WTC11 (cell line): ENCODE data around the gene NUP93. TPM values are rescaled to one million over a fixed set of nuclear protein-coding genes. Genes with fewer than 3 reads are reported as not detected.

Source experiments
- ATAC-seq: fragments of 200-7000 bp; cut with Tn5 transposase; 2 replicates; pipeline ENCODE4 v1.10.0; 2021; ENCODE audit warnings: mild to moderate bottlenecking, moderate library complexity
- CTCF ChIA-PET: fragments of 300-600 bp; sonication (Branson Sonifier 250); formaldehyde crosslinking; loops from one replicate; lab custom pipeline; 2021; ENCODE audit warnings: antibody characterized with exemption; lab: Charles Lee
- POLR2A ChIA-PET: fragments of 350-600 bp; sonication (Branson Sonifier 250); formaldehyde crosslinking; loops from one replicate; lab custom pipeline; 2021; ENCODE audit warnings: antibody characterized with exemption; lab: Charles Lee
- DNase-seq: peaks from one replicate; pipeline ENCODE4 v3.0.0; 2021; ENCODE audit warnings: low spot score
- H3K27ac Mint-ChIP-seq: 2 replicates; pipeline ENCODE4 v1.8.0; 2021; ENCODE audit warnings: mixed read lengths
- H3K27me3 Mint-ChIP-seq: 2 replicates; pipeline ENCODE4 v1.8.0; 2021; ENCODE audit warnings: low read depth, mild to moderate bottlenecking, moderate library complexity, mixed read lengths
- H3K36me3 Mint-ChIP-seq: 2 replicates; pipeline ENCODE4 v1.8.0; 2021; ENCODE audit warnings: mixed read lengths
- H3K4me1 Mint-ChIP-seq: 2 replicates; pipeline ENCODE4 v1.8.0; 2022; ENCODE audit warnings: mixed read lengths
- H3K4me3 Mint-ChIP-seq: 2 replicates; pipeline ENCODE4 v1.8.0; 2021; ENCODE audit warnings: mild to moderate bottlenecking, moderate library complexity, mixed read lengths
- H3K9me3 Mint-ChIP-seq: 2 replicates; pipeline ENCODE4 v1.8.0; 2021; ENCODE audit warnings: mixed read lengths
- ARID4B ChIP-seq: sonication (generic); formaldehyde crosslinking; IDR thresholded peaks from 2 replicates; pipeline ENCODE4 v1.8.0; 2023; ENCODE audit warnings: missing genetic modification reagents, mild to moderate bottlenecking, borderline replicate concordance
- CBFB ChIP-seq: sonication (generic); formaldehyde crosslinking; IDR thresholded peaks from 2 replicates; pipeline ENCODE4 v1.8.1; 2022; ENCODE audit warnings: mild to moderate bottlenecking, low read depth, missing genetic modification reagents
- CDX4 ChIP-seq: fragments of 250-450 bp; sonication (Bioruptor Pico); IDR thresholded peaks from 2 replicates; pipeline ENCODE4 v1.9.0; 2021; ENCODE audit warnings: moderate library complexity, mild to moderate bottlenecking, inconsistent platforms, borderline replicate concordance
- EMX1 ChIP-seq: fragments of 250-450 bp; sonication (Bioruptor Pico); IDR thresholded peaks from 2 replicates; pipeline ENCODE4 v1.8.0; 2021; ENCODE audit warnings: mild to moderate bottlenecking
- ESRRA ChIP-seq: sonication (generic); formaldehyde crosslinking; IDR thresholded peaks from 2 replicates; pipeline ENCODE4 v1.8.1; 2022; ENCODE audit warnings: mild to moderate bottlenecking, missing genetic modification reagents, borderline replicate concordance
- GABPB1 ChIP-seq: sonication (generic); formaldehyde crosslinking; IDR thresholded peaks from 2 replicates; pipeline ENCODE4 v1.8.1; 2023; ENCODE audit warnings: mild to moderate bottlenecking, missing genetic modification reagents
- GRHL2 ChIP-seq: fragments of 250-450 bp; sonication (Bioruptor Pico); IDR thresholded peaks from 2 replicates; pipeline ENCODE4 v1.8.0; 2022; ENCODE audit warnings: mild to moderate bottlenecking, moderate library complexity; ENCODE audit not compliant: insufficient replicate concordance, severe bottlenecking
- MXD4 ChIP-seq: fragments of 250-450 bp; sonication (Bioruptor Pico); IDR thresholded peaks from 2 replicates; pipeline ENCODE4 v1.8.0; 2021; ENCODE audit warnings: mild to moderate bottlenecking, moderate library complexity, borderline replicate concordance
- MYBL2 ChIP-seq: sonication (generic); formaldehyde crosslinking; IDR thresholded peaks from 2 replicates; pipeline ENCODE4 v1.8.1; 2023; ENCODE audit warnings: mild to moderate bottlenecking, moderate library complexity, missing genetic modification reagents
- NFE2L1 ChIP-seq: sonication (generic); formaldehyde crosslinking; IDR thresholded peaks from 2 replicates; pipeline ENCODE4 v1.8.1; 2023; ENCODE audit warnings: missing genetic modification reagents
- NFYB ChIP-seq: sonication (generic); formaldehyde crosslinking; conservative IDR thresholded peaks from 2 replicates; pipeline ENCODE4 v1.8.0; 2022; ENCODE audit warnings: low read depth, missing genetic modification reagents
- NR3C1 ChIP-seq: sonication (generic); formaldehyde crosslinking; conservative IDR thresholded peaks from 2 replicates; pipeline ENCODE4 v1.8.1; 2023; ENCODE audit warnings: low read depth, mild to moderate bottlenecking, missing genetic modification reagents
- PRRX2 ChIP-seq: fragments of 250-450 bp; sonication (Bioruptor Pico); IDR thresholded peaks from 2 replicates; pipeline ENCODE4 v1.8.0; 2021; ENCODE audit warnings: mild to moderate bottlenecking
- RORB ChIP-seq: fragments of 250-450 bp; sonication (Bioruptor Pico); IDR thresholded peaks from 2 replicates; pipeline ENCODE4 v1.9.0; 2021; ENCODE audit warnings: mild to moderate bottlenecking
- SMAD3 ChIP-seq: sonication (generic); formaldehyde crosslinking; IDR thresholded peaks from 2 replicates; pipeline ENCODE4 v1.8.0; 2022; ENCODE audit warnings: missing genetic modification reagents, mild to moderate bottlenecking, borderline replicate concordance
- SOX15 ChIP-seq: fragments of 250-450 bp; sonication (Bioruptor Pico); IDR thresholded peaks from 2 replicates; pipeline ENCODE4 v1.9.0; 2021; ENCODE audit warnings: mild to moderate bottlenecking
- SP1 ChIP-seq: sonication (generic); formaldehyde crosslinking; conservative IDR thresholded peaks from 2 replicates; pipeline ENCODE4 v1.8.1; 2022; ENCODE audit warnings: missing genetic modification reagents
- TP53 ChIP-seq: sonication (generic); formaldehyde crosslinking; IDR thresholded peaks from 2 replicates; pipeline ENCODE4 v1.8.1; 2023; ENCODE audit warnings: mild to moderate bottlenecking, missing genetic modification reagents
- USF1 ChIP-seq: sonication (generic); formaldehyde crosslinking; IDR thresholded peaks from 2 replicates; pipeline ENCODE4 v1.8.0; 2022; ENCODE audit warnings: mild to moderate bottlenecking, missing genetic modification reagents
- ZNF121 ChIP-seq: sonication (generic); formaldehyde crosslinking; IDR thresholded peaks from 2 replicates; pipeline ENCODE4 v1.8.0; 2023; ENCODE audit warnings: missing genetic modification reagents
- ZNF219 ChIP-seq: sonication (generic); formaldehyde crosslinking; IDR thresholded peaks from 2 replicates; pipeline ENCODE4 v1.8.0; 2023; ENCODE audit warnings: missing genetic modification reagents, mild to moderate bottlenecking, borderline replicate concordance
- total RNA-seq: library from RNA; stranded (reverse); gene quantifications from 3 replicates; pipeline ENCODE4 v1.2.3, GENCODE V29; 2021
- TF ChIP-seq, protein P1 (sequence below): sonication (generic); formaldehyde crosslinking; IDR thresholded peaks from 2 replicates; pipeline ENCODE4 v1.8.0; 2023; ENCODE audit warnings: missing genetic modification reagents
- TF ChIP-seq, protein P2 (sequence below): fragments of 250-450 bp; sonication (Bioruptor Pico); IDR thresholded peaks from 2 replicates; pipeline ENCODE4 v2.1.2; 2022; ENCODE audit warnings: mild to moderate bottlenecking, moderate library complexity

Gene NUP93
- total RNA-seq, 1 experiment from 2014 or later: 185 TPM

DNA sequence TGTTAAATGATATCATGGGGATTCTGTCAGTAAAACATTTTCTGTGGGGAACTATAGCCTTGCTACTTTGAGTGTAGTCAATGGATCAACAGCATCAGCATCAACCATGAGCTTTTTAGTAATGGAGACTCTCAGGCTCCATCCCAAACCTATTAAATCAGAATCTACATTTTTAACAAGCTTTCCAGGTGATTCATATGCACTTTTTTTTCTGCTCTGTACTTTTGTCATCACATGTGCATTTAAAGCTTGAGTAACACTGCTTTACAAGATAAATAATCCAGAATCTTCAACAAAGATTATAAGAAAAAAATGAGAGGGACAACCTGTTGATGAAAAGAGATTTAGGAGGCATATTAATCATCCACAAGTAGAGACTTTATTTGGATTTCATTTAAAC, 23.5 kb downstream of the NUP93 start:
- peaks cover 33% of the 10 kb centered on the region for H3K9me3 Mint-ChIP-seq
- DNase-seq (no peak), ATAC-seq (no peak)
- H3K27ac Mint-ChIP-seq: no peak overlapping the region
- H3K27me3 Mint-ChIP-seq: no peaks in the 10 kb centered on the region
- peaks cover 49% of the 10 kb centered on the region for H3K36me3 Mint-ChIP-seq
- no peak for TF ChIP-seq SMAD3 (CRISPR knock-in tag)
- TF ChIP-seq MXD4 (CRISPR knock-in tag): no peak
- TF ChIP-seq NFE2L1 (CRISPR knock-in tag): no peak
- TF ChIP-seq SP1 (CRISPR knock-in tag): no peak
- TF ChIP-seq CBFB: no peak
- no peak for TF ChIP-seq NFYB
- TF ChIP-seq PRRX2 (CRISPR knock-in tag): no peak
- no peaks in the 10 kb centered on the region for H3K4me1 Mint-ChIP-seq
- ChIA-PET CTCF (no interaction called here), POLR2A (no interaction called here)
- H3K4me3 Mint-ChIP-seq: no peak overlapping the region

GRCh38 chr16:56755038-56755437, 25.1 kb downstream of the NUP93 start:
- H3K27me3 Mint-ChIP-seq: no peaks in the 10 kb centered on the region
- TF ChIP-seq RORB (CRISPR knock-in tag) (no peak), ESRRA (CRISPR knock-in tag) (no peak), NR3C1 (CRISPR knock-in tag) (no peak), EMX1 (CRISPR knock-in tag) (no peak), CDX4 (CRISPR knock-in tag) (no peak), ZNF219 (CRISPR knock-in tag) (no peak), NFE2L1 (CRISPR knock-in tag) (no peak), PRRX2 (CRISPR knock-in tag) (no peak), ZNF121 (CRISPR knock-in tag) (no peak), SOX15 (CRISPR knock-in tag) (no peak), CBFB (no peak), USF1 (CRISPR knock-in tag) (no peak), MYBL2 (CRISPR knock-in tag) (no peak), SP1 (CRISPR knock-in tag) (no peak)
- TF ChIP-seq, protein P1, sequence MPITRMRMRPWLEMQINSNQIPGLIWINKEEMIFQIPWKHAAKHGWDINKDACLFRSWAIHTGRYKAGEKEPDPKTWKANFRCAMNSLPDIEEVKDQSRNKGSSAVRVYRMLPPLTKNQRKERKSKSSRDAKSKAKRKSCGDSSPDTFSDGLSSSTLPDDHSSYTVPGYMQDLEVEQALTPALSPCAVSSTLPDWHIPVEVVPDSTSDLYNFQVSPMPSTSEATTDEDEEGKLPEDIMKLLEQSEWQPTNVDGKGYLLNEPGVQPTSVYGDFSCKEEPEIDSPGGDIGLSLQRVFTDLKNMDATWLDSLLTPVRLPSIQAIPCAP (CRISPR knock-in tag): no peak
- H3K4me3 Mint-ChIP-seq: no peak overlapping the region
- no peaks in the 10 kb centered on the region for H3K4me1 Mint-ChIP-seq
- no peak overlapping the region for H3K27ac Mint-ChIP-seq
- peaks cover 33% of the 10 kb centered on the region for H3K9me3 Mint-ChIP-seq
- DNase-seq (no peak), ATAC-seq (no peak)
- ChIA-PET CTCF (no interaction called here), POLR2A (no interaction called here)
- peaks cover 51% of the 10 kb centered on the region for H3K36me3 Mint-ChIP-seq

GRCh38 chr16:56758432-56758831, 28.5 kb downstream of the NUP93 start:
- ATAC-seq (no peak), DNase-seq (no peak)
- H3K9me3 Mint-ChIP-seq: peaks cover 19% of the 10 kb centered on the region
- no peaks in the 10 kb centered on the region for H3K27me3 Mint-ChIP-seq
- CTCF ChIA-PET: no interaction called here
- no peak overlapping the region for H3K27ac Mint-ChIP-seq
- POLR2A ChIA-PET: no interaction called here
- peaks cover 44% of the 10 kb centered on the region for H3K36me3 Mint-ChIP-seq
- H3K4me3 Mint-ChIP-seq: no peak overlapping the region
- H3K4me1 Mint-ChIP-seq: no peaks in the 10 kb centered on the region
- no peak for TF ChIP-seq TP53 (CRISPR knock-in tag)
- TF ChIP-seq GRHL2 (CRISPR knock-in tag): no peak
- TF ChIP-seq, protein P2, sequence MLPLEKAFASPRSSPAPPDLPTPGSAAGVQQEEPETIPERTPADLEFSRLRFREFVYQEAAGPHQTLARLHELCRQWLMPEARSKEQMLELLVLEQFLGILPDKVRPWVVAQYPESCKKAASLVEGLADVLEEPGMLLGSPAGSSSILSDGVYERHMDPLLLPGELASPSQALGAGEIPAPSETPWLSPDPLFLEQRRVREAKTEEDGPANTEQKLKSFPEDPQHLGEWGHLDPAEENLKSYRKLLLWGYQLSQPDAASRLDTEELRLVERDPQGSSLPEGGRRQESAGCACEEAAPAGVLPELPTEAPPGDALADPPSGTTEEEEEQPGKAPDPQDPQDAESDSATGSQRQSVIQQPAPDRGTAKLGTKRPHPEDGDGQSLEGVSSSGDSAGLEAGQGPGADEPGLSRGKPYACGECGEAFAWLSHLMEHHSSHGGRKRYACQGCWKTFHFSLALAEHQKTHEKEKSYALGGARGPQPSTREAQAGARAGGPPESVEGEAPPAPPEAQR (CRISPR knock-in tag): no peak
- no peak for TF ChIP-seq ARID4B
- TF ChIP-seq CBFB: no peak
- TF ChIP-seq, protein P1 (CRISPR knock-in tag): no peak
- no peak for TF ChIP-seq GABPB1 (CRISPR knock-in tag)
